ENCODE measurements around the gene YPEL2. TPM values are rescaled to one million over a fixed set of nuclear protein-coding genes. Genes with fewer than 3 reads are reported as not detected.
"Not testable (repeated sequence)": the region's sequence is repeated elsewhere in the genome, so short reads cannot be mapped to it uniquely, and the experiment has no call there.

Gene YPEL2
- total RNA-seq, 5 donors from 2014 or later (not counting 1 experiment from before 2014, with no cell fraction given) = 29.7 to 58.5 (median 52.0) TPM

DNA sequence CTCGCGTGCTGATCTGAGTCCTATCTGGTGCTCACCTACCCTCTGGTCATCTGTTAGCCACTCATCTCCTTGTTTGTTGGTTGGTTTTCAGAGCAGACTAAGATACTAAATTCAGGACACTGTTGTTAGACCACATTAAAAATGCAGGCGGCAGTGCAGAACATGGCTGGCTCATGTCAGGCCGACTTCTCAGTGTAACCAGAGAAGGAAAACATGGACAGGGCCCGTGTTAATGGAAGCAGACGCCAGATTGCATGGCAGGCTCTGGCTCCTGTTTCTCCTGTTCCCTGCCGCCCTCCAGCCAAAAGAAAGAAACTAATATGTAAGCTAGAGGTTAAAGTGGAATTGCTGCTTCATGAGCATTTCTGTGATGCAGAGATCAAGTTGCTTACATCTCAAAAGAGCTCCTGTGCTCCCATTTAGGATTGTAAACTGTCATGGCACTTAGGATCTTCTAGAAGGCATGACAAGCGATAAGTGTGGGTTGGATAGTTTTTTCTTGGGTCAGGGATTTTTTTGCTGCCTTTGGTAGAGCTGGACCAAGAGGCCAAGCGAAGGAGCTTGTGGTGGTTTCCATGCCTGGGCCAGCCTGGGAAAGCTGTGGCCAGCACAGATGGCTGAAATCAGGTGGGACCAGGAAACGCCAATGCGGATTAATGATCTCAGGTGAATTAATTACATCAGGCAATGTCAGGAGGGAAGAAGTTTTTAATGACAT, 56.1 kb downstream of the YPEL2 start:
- Mint-ChIP-seq H3K27me3 (no peaks in the 10 kb centered on the region), H3K27ac (no peak overlapping the region), H3K36me3 (peaks cover 41% of the 10 kb centered on the region), H3K9me3 (no peaks in the 10 kb centered on the region), H3K4me1 (peaks cover 7 to 22% (median 20%) of the 10 kb centered on the region in 3 donors), H3K4me3 (no peak overlapping the region)
- ATAC-seq (replicated peaks in 1 of 4) = no peak
- no peaks in the 10 kb centered on the region for H3K27me3 ChIP-seq (replicated peaks in 1 of 2; ENCODE audit: control insufficient read depth in 2 of 2, extremely low read depth in 1 of 2, insufficient read depth in 2 of 2, low read length in 1 of 2)
- 96% methylated on average over 9 of the region's 11 CpGs for WGBS (ENCODE audit: insufficient coverage)
- CTCF ChIA-PET = no interaction called here
- POLR2A ChIA-PET = no interaction called here
- DNase-seq = no peak
- H3K9me3 ChIP-seq = no peaks in the 10 kb centered on the region
- H3K4me3 ChIP-seq (ENCODE audit: control insufficient read depth in 1 of 2, extremely low read depth in 1 of 2, low read length in 1 of 2) = no peak overlapping the region
- H3K4me1 ChIP-seq (ENCODE audit: control insufficient read depth in 1 of 2, extremely low read depth in 1 of 2, insufficient read depth in 2 of 2, low read length in 2 of 2) = no peaks in the 10 kb centered on the region
- H3K27ac ChIP-seq (ENCODE audit: low read length) = no peak overlapping the region
- H3K36me3 ChIP-seq (ENCODE audit: control insufficient read depth in 2 of 2, extremely low read depth in 1 of 2, insufficient read depth in 1 of 2, low read length in 1 of 2) = peaks cover 4 to 30% of the 10 kb centered on the region in 2 donors

- WGBS (ENCODE audit: insufficient coverage) = 80% methylated on average over 1 of the region's 9 CpGs
- no peak overlapping the region for H3K4me3 ChIP-seq (ENCODE audit: control insufficient read depth in 1 of 2, extremely low read depth in 1 of 2, low read length in 1 of 2)
- no peak overlapping the region for H3K27ac ChIP-seq (ENCODE audit: low read length)
- Mint-ChIP-seq H3K4me1 (peaks cover 7 to 22% (median 20%) of the 10 kb centered on the region in 3 donors), H3K27ac (peak overlapping the region in 1 of 2 donors; percentile 28), H3K9me3 (no peaks in the 10 kb centered on the region), H3K4me3 (no peak overlapping the region), H3K36me3 (peaks cover 45% of the 10 kb centered on the region), H3K27me3 (no peaks in the 10 kb centered on the region)
- no peaks in the 10 kb centered on the region for H3K27me3 ChIP-seq (replicated peaks in 1 of 2; ENCODE audit: control insufficient read depth in 2 of 2, extremely low read depth in 1 of 2, insufficient read depth in 2 of 2, low read length in 1 of 2)
- H3K4me1 ChIP-seq (ENCODE audit: control insufficient read depth in 1 of 2, extremely low read depth in 1 of 2, insufficient read depth in 2 of 2, low read length in 2 of 2) = no peaks in the 10 kb centered on the region
- ATAC-seq (replicated peaks in 1 of 4) (no peak), DNase-seq (no peak)
- peaks cover 4 to 30% of the 10 kb centered on the region in 2 donors for H3K36me3 ChIP-seq (ENCODE audit: control insufficient read depth in 2 of 2, extremely low read depth in 1 of 2, insufficient read depth in 1 of 2, low read length in 1 of 2)
- ChIA-PET CTCF (no interaction called here), POLR2A (no interaction called here)
- no peaks in the 10 kb centered on the region for H3K9me3 ChIP-seq
Observed at GRCh38 chr17:59388069-59388556, 56.7 kb downstream of the YPEL2 start.

GRCh38 chr17:59389066-59389465, 57.6 kb downstream of the YPEL2 start:
- peaks cover 43% of the 10 kb centered on the region for H3K36me3 Mint-ChIP-seq
- H3K4me1 Mint-ChIP-seq = peaks cover 5 to 18% (median 18%) of the 10 kb centered on the region in 3 donors
- no peak for ATAC-seq (replicated peaks in 1 of 4)
- Histone ChIP-seq H3K4me3 (ENCODE audit: control insufficient read depth in 1 of 2, extremely low read depth in 1 of 2, low read length in 1 of 2) (no peak overlapping the region), H3K36me3 (ENCODE audit: control insufficient read depth in 2 of 2, extremely low read depth in 1 of 2, insufficient read depth in 1 of 2, low read length in 1 of 2) (peaks cover 4 to 30% of the 10 kb centered on the region in 2 donors), H3K9me3 (no peaks in the 10 kb centered on the region), H3K27ac (ENCODE audit: low read length) (no peak overlapping the region), H3K27me3 (replicated peaks in 1 of 2; ENCODE audit: control insufficient read depth in 2 of 2, extremely low read depth in 1 of 2, insufficient read depth in 2 of 2, low read length in 1 of 2) (no peaks in the 10 kb centered on the region), H3K4me1 (ENCODE audit: control insufficient read depth in 1 of 2, extremely low read depth in 1 of 2, insufficient read depth in 2 of 2, low read length in 2 of 2) (no peaks in the 10 kb centered on the region)
- WGBS (ENCODE audit: insufficient coverage) = 100% methylated on average over 1 of the region's 5 CpGs
- no peak for DNase-seq
- CTCF ChIA-PET = interaction anchor here in 1 of 2 donors (0.6 kb wide), 2 partner anchors 8 to 161 kb away, joined by 3 read pairs; no protein-coding TSS in a partner anchor
- no peak overlapping the region for H3K4me3 Mint-ChIP-seq
- no peaks in the 10 kb centered on the region for H3K9me3 Mint-ChIP-seq
- H3K27me3 Mint-ChIP-seq = no peaks in the 10 kb centered on the region
- POLR2A ChIA-PET = interaction anchor here in 1 of 2 donors (0.6 kb wide), 1 partner anchor 43 kb away, joined by 3 read pairs; no protein-coding TSS in a partner anchor
- H3K27ac Mint-ChIP-seq = no peak overlapping the region

GRCh38 chr17:59391021-59391420, 59.6 kb downstream of the YPEL2 start:
- ChIA-PET CTCF (no interaction called here), POLR2A (no interaction called here)
- Histone ChIP-seq H3K9me3 (no peaks in the 10 kb centered on the region), H3K27ac (ENCODE audit: low read length) (no peak overlapping the region), H3K36me3 (ENCODE audit: control insufficient read depth in 2 of 2, extremely low read depth in 1 of 2, insufficient read depth in 1 of 2, low read length in 1 of 2) (peaks cover 4 to 30% of the 10 kb centered on the region in 2 donors), H3K27me3 (replicated peaks in 1 of 2; ENCODE audit: control insufficient read depth in 2 of 2, extremely low read depth in 1 of 2, insufficient read depth in 2 of 2, low read length in 1 of 2) (no peaks in the 10 kb centered on the region), H3K4me3 (ENCODE audit: control insufficient read depth in 1 of 2, extremely low read depth in 1 of 2, low read length in 1 of 2) (no peak overlapping the region), H3K4me1 (ENCODE audit: control insufficient read depth in 1 of 2, extremely low read depth in 1 of 2, insufficient read depth in 2 of 2, low read length in 2 of 2) (no peaks in the 10 kb centered on the region)
- ATAC-seq (replicated peaks in 1 of 4) (no peak), DNase-seq (no peak)
- H3K4me3 Mint-ChIP-seq = no peak overlapping the region
- H3K4me1 Mint-ChIP-seq = peaks cover 2 to 14% (median 12%) of the 10 kb centered on the region in 3 donors
- H3K27me3 Mint-ChIP-seq = no peaks in the 10 kb centered on the region
- H3K27ac Mint-ChIP-seq = no peak overlapping the region
- 100% methylated on average over 2 of the region's 4 CpGs for WGBS (ENCODE audit: insufficient coverage)
- H3K36me3 Mint-ChIP-seq = peaks cover 44% of the 10 kb centered on the region
- H3K9me3 Mint-ChIP-seq = no peaks in the 10 kb centered on the region

DNA sequence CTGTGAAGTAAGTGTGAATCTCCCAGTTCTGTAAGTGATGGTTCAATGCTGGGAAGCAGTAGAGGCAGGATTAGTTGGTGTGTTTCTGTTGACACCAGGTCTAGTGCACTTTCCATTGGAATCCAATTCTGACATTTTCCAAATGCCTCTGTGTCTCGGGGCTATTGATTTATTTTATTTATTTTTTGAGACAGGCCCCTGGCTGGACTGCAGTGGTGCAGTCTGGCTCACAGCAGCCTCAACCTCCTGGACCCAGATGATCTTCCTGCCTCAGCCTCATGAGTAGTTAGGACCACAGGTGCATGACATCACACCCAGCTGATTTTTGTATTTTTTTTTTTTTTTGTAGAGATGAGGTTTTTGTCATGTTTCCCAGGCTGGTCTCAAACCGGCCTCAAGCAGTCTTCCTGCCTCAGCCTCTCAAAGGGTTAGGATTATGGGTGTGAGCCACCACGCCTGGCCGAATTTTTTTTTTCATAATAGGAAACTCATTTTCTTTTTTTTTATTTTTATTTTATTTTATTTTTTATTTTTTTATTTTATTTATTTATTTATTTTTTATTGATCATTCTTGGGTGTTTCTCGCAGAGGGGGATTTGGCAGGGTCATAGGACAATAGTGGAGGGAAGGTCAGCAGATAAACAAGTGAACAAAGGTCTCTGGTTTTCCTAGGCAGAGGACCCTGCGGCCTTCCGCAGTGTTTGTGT, 61.7 kb downstream of the YPEL2 start:
- Mint-ChIP-seq H3K9me3 (no peaks in the 10 kb centered on the region), H3K27me3 (no peaks in the 10 kb centered on the region), H3K36me3 (peaks cover 51% of the 10 kb centered on the region), H3K4me3 (no peak overlapping the region), H3K27ac (peak overlapping the region in 1 of 2 donors; percentile 11), H3K4me1 (peaks cover 0 to 5% (median 0%) of the 10 kb centered on the region in 3 donors)
- DNase-seq = no peak
- H3K9me3 ChIP-seq = no peaks in the 10 kb centered on the region
- no peaks in the 10 kb centered on the region for H3K4me1 ChIP-seq (ENCODE audit: control insufficient read depth in 1 of 2, extremely low read depth in 1 of 2, insufficient read depth in 2 of 2, low read length in 2 of 2)
- no peak overlapping the region for H3K27ac ChIP-seq (ENCODE audit: low read length)
- H3K27me3 ChIP-seq (replicated peaks in 1 of 2; ENCODE audit: control insufficient read depth in 2 of 2, extremely low read depth in 1 of 2, insufficient read depth in 2 of 2, low read length in 1 of 2) = no peaks in the 10 kb centered on the region
- ATAC-seq (replicated peaks in 1 of 4) = no peak
- WGBS (ENCODE audit: insufficient coverage) = 83% methylated on average over 1 of the region's 7 CpGs
- H3K36me3 ChIP-seq (ENCODE audit: control insufficient read depth in 2 of 2, extremely low read depth in 1 of 2, insufficient read depth in 1 of 2, low read length in 1 of 2) = peaks cover 12 to 45% of the 10 kb centered on the region in 2 donors
- H3K4me3 ChIP-seq (ENCODE audit: control insufficient read depth in 1 of 2, extremely low read depth in 1 of 2, low read length in 1 of 2) = no peak overlapping the region
- ChIA-PET CTCF (no interaction called here), POLR2A (no interaction called here)

- H3K9me3 ChIP-seq; H3K4me1 ChIP-seq (ENCODE audit: control insufficient read depth in 1 of 2, extremely low read depth in 1 of 2, insufficient read depth in 2 of 2, low read length in 2 of 2); POLR2A ChIA-PET; H3K4me3 Mint-ChIP-seq; H3K27me3 Mint-ChIP-seq; CTCF ChIA-PET; H3K4me1 Mint-ChIP-seq; ATAC-seq (replicated peaks in 1 of 4); H3K27ac ChIP-seq (ENCODE audit: low read length); DNase-seq; H3K27me3 ChIP-seq (replicated peaks in 1 of 2; ENCODE audit: control insufficient read depth in 2 of 2, extremely low read depth in 1 of 2, insufficient read depth in 2 of 2, low read length in 1 of 2); H3K4me3 ChIP-seq (ENCODE audit: control insufficient read depth in 1 of 2, extremely low read depth in 1 of 2, low read length in 1 of 2); H3K9me3 Mint-ChIP-seq; H3K27ac Mint-ChIP-seq: not testable (repeated sequence)
- WGBS (ENCODE audit: insufficient coverage) = 95% methylated on average over 9 of the region's 35 CpGs
- peaks cover 53% of the 10 kb centered on the region for H3K36me3 Mint-ChIP-seq
- H3K36me3 ChIP-seq (ENCODE audit: control insufficient read depth in 2 of 2, extremely low read depth in 1 of 2, insufficient read depth in 1 of 2, low read length in 1 of 2) = peaks cover 12 to 48% of the 10 kb centered on the region in 2 donors
Observed at GRCh38 chr17:59393742-59394410, 62.4 kb downstream of the YPEL2 start.
